HG03196 (cell line): ENCODE data around the gene GADL1.

Experiments
- ATAC-seq: cut with Tn5 transposase; IDR thresholded peaks from one replicate; pipeline ENCODE4 v1.9.1; 2021; ENCODE audit not compliant: unreplicated experiment

GADL1 gene

GRCh38 chr3:30894521-30895251, at the start of gene GADL1:
TSS of gene GADL1 (minus strand) at chr3:30894661. CDS start at chr3:30894614, 47 bp downstream.
- no peak for ATAC-seq

DNA sequence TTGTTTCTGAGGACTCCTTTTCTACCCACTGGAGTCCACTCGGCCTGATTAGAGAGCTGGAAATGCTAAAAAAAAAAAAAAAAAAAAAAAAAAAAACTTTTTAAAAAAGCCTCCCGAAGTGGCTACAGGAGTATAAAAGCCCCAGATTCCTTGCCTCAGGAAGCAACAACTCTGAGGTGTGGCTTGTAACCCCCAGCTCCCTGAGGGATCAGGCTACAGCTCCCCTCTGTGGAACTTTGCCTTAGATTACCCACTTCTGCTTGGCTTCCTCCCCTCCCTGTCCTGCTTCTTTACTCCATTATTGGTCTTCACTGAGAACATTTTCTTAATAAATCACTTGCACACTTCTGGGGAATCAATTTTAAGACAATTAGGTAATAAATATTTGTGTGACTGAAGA, 49.7 kb upstream of the GADL1 start:
- ATAC-seq, result no peak

- ATAC-seq, result no peak
Measured at GRCh38 chr3:30943206-30943605, 48.7 kb upstream of the GADL1 start.

DNA sequence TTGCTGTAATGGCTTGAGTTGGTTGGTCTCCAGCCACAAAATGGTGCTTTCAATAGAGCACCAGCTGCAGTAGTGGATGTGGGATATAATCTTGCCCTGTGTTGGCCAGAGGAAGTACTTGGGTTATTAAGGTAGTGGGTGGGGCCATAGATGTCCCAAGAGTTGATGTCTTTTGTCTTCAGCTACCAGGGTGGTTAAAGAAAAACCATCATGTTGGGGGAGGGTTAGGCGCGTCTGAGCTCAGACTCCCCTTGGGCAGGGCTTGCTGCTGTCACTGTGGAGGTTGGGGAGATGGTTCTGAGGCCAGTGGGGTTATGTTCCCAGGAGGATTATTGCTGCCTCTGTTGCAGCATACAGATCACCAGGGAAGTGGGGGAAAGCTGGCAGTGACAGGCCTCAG, 46.9 kb upstream of the GADL1 start:
- no peak for ATAC-seq

GRCh38 chr3:30940740-30941139, 46.3 kb upstream of the GADL1 start:
- ATAC-seq, result no peak

- ATAC-seq, result no peak
Measured at GRCh38 chr3:30934208-30934550, 39.7 kb upstream of the GADL1 start.

- ATAC-seq, result no peak
Measured at GRCh38 chr3:30933478-30934207, 39.2 kb upstream of the GADL1 start.

GRCh38 chr3:30932513-30933098, 38.1 kb upstream of the GADL1 start:
- ATAC-seq, result no peak

DNA sequence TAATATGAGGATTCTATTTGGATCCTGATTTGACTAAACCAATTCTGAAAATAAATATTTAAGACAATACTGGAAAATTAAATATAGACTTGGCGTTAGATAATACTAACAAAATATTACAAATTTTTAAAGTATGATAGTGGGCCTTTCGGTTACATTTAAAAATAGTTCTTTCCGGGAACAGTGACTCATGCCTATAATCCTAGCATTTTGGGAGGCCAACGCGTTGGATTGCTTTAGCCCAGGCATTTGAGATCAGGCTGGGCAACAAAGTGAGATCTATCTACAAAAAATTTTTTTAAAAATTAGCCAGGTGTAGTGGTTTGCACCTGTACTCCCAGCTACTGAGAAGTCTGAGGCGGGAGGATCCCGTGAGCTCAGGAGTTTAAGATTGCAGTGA, 30.3 kb upstream of the GADL1 start:
- no peak for ATAC-seq

DNA sequence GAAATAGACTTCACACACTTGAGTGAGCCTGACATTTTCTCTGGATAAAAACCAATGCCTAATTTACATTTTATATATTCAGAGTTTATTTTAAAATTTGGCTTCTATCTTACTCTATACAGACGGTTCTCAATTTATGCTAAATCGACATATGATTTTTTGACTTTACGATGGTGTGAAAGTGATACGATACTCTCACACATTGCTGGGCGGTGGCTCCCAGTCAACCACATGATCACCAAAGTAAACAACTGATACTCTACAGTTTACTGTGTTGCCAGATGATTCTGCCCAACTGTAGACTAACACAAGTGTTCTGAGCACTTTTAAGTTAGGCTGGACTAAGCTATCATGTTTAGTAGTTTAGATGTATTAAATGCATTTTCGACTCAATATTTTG, 25.1 kb upstream of the GADL1 start:
- no peak for ATAC-seq

DNA sequence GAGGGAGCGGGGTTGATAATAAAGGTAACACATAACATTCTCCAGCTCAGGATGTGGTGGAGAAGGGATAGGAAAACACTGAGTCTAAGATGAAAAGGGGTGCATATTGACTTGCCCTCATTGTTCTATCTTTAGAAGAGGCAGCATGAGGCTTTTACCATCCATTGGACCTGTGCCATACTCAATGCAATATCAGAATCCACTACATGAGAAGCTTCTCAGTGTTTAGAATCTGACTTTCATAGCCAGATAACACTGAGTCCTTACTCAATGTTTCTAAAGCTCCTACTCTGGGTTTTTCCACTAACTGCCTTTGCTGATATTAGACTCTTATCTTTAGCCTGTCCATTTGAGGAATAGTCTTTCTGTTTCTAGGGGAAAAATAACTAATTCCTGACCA, 24.3 kb upstream of the GADL1 start:
- ATAC-seq, result no peak

DNA sequence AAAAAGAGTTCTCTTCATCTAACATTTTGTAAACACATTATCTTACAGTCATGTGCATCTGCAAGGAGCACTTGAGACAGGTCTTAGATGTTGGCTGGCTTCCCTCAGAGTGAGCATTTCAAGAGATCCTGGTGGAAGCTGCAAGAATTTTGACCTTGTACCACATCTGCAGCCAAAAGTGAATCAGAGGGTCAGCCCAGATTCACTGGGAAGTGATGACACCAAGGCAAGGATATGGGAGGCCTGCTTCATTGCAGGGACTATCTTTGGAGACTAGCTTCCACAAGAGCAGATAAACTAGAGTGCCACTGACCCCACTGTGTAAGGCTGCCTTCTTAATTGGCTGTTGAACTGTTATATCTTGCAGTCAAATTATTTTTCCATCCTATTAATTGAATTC, 21.3 kb upstream of the GADL1 start:
- no peak for ATAC-seq

DNA sequence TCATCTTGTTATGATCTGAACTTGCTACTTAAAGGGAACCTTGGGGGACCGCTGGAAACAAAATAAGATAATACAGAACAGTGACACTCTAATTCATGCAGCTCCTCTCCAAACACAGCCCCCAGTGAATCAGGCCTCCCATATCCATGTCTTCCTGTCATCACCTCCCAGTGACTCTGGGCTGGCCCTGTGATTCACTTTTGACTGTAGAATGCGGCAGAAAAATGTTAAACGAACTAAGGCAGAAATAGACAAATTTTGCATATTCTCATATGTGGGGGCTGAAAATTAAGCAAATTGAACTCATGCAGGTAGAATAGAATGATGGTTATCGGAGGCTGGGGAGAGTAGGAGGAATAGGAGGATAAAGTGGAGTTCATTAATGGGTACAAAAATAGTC, 20.2 kb upstream of the GADL1 start:
- no peak for ATAC-seq

DNA sequence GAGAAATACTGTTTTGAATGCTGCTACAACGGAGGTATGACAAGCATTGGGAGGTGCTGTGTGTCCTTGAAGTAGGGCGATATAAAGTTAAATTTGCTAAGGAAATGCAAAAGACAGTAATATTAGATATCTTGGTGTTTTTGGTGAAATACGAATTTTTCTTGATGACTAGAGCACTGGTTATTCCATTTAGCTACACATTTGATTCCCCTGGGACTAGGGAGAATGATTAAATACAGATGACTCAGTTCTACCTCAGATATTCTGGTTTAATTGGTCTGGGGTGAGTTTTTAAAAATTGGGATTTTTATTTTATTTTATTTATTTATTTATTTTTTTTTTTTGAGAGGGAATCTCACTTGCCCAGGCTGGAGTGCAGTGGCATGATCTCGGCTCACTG, 18.7 kb upstream of the GADL1 start:
- ATAC-seq, result no peak

DNA sequence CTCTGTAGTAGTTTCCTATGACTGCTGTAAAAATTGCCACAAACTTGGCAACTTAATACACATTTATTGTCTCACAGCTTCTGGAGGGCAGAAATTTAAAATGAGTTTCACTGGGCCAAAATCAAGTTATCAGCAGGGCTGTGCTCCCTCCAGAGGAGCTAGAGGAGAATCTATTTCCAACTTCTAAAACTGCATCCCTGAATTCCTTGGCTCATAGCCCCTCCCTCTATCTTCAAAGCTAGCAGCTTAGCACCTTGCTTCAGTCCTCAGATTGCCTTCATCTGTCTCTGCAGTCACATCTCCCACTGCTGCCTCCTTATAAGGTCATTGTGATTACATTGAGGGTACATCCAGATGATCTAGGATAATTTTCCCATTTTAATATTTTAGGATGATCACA, 17.8 kb upstream of the GADL1 start:
- no peak for ATAC-seq

GRCh38 chr3:30908456-30909037, 14.1 kb upstream of the GADL1 start:
- ATAC-seq, result no peak

DNA sequence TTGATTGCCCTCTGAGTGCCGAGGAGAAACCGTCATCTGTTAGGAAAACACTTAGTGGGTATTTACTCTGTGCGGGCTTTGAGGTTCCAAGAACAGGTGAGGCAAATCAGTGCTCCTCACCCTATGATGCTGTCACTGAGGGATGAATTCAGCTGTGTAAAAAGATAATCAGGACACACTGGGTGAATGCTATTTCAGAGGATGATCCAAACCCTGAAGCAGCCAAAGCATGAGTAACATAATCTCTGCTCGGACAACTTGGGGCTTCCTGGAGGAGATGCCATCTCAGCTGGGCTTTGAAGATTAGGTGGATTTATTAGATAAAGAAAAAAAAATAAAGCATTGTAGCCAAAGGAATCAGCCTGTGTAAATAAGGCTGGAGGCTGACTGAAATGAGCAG, 10.5 kb upstream of the GADL1 start:
- no peak for ATAC-seq

DNA sequence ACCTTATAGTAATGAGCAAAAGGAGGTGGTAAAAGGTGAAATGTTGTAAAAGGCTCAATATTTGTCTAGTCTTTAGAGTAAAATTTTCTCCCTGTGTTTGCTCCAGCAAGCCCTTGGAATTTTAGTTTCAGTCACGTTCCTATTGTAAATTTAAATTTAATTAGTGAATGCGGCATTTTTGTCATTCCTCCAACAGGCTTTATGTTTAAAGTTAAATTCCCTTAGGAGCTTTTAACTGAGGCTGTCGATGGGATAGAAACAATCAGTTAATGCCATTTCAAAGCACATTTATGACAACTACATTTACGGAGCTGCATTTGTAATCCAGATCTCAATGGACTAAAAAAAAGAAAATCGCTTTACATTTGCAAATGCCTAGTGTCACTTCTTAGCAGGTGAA, 868 bp upstream of the GADL1 start:
- ATAC-seq, result no peak

DNA sequence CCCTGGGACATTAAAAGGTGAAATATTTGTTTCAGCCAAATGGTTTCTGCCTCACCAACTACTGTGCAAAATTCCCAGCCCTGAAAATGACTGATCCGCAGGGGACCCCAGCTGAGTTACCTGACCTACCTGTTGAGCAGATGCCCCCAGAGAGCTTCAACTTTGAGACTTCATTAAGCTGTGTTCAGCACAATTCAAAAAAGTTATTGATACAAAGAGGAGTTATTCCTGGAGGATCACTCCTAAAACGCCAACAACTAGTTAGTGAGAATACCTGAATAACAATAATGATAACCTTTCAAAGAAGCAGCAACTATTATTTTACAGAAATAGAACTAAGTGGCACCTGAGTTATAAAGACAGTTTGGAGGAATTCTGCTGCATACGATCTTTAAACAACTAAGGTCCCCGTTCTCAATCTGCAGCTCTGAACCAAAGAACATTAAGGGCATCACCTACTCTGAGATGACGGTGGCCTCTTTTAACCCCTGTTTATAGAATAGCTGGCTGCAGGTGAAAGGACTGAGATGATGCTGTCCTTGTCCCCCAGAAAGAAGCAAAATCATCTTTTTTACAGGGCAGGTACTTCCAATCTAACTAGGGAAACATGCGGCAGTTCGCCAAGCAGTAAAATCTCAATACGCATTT, 659 bp downstream of the GADL1 start:
- ATAC-seq, result no peak

DNA sequence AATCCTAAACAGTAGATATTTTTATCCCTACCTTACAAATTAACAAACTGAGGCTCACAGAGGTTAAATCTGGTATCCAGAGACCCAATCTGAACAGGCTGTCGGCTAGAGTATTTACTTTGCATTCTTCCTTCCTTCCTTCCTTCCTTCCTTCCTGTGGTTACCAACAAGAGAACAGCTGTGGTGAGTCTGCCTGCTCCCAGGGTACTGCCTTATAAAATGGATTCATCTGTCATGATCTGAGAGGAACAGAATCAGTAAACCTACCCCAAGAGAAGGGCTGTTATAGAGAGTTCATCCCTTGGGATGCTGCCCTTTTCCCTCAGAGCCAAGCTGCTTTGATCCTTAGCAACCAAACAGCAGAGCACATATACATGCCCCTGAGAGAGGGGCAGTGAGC, 3.6 kb downstream of the GADL1 start:
- ATAC-seq, result no peak

DNA sequence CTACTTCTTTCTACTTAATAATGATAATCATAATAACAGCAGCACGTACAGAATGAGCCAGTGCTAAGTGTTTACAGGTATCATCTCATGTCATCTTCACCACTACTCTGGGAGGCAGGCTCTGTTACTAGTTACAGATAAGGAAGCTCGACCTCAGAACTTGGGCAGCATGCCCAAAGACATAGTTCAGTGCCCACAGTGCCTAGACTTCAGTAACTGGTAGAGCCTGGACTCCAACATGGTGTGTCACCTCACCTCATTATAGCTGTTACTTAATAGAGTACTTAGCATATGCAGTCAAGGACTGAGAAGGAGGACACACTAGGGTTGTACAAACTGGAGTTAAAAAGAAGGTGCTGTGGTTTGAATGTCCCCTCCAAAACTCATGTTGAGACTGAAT, 7.6 kb downstream of the GADL1 start:
- ATAC-seq, result no peak

- no peak for ATAC-seq
Measured at GRCh38 chr3:30878862-30879261, 15.6 kb downstream of the GADL1 start.
